GM19395 (cell line): ENCODE measurements around the gene BLVRB.
"Not testable (repeated sequence)": the region's sequence is repeated elsewhere in the genome, so short reads cannot be mapped to it uniquely, and the experiment has no call there.

Experiments
- ATAC-seq: cut with Tn5 transposase; IDR thresholded peaks from one replicate; pipeline ENCODE4 v1.9.1; 2021; ENCODE audit warnings: mild to moderate bottlenecking, moderate library complexity; ENCODE audit not compliant: unreplicated experiment

Gene BLVRB

DNA sequence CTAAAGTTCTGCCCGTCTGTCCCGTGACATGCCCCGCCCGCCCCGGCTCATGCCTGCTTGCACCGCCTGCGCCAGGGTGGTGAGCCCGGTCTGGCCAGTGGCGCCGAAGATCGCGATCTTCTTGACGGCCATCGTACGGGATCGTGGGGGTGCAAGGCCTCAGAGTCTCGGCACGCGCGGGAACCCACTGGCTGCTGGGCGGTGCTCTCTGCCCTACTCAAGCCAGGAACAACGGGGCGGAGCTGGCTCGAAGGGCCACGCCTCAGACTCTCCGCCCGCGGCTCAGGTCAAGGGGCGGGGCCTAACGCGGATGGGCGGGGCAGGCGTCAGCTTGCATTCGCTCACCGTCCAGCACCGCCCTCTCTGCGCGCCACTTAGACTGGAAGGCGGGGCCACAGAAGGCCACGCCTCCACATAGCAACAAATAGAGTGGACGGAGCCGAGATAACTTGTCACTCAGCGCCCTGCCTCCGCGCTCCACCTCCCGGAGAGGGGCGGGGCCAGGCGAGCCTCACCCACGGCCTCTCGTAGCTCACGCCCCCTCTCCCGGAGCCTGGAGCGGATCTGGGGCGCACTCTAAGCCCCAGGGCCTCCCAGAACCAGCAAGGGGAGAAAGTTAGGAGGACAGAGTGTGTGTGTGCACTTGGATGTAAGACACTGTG, at the start of gene BLVRB:
BLVRB (minus strand) TSS at position 189 of the 662 bp plus-strand sequence; CDS start at position 132, 57 bp downstream.
- peak; percentile 79 for ATAC-seq

DNA sequence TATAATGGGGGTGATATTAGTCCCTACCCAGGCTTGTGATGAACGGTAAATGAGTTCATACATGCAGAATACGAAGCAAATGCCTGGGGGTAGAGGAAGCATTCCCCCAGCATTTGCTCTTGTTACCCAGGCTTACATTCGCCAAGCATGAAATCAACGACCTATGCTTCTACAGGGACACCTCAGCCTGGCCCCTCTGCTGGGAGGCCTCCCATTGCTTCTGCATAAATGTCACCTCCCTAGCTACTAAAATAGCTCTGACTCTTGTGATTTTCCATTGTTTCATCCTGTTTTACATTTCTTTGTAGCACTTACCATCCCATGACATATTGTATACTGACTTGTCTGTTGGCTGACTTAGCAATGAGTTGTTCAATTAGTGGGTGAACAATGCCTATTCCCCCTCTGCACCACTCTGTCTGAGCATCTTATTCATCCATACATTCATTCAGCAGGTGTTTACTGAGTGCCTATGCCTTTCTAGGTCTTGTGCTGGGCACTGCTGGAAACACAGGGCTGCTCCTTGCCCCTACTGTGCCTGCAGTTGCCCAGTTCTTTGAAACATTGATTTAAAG, 48.3 kb upstream of the BLVRB start:
- ATAC-seq: no peak

DNA sequence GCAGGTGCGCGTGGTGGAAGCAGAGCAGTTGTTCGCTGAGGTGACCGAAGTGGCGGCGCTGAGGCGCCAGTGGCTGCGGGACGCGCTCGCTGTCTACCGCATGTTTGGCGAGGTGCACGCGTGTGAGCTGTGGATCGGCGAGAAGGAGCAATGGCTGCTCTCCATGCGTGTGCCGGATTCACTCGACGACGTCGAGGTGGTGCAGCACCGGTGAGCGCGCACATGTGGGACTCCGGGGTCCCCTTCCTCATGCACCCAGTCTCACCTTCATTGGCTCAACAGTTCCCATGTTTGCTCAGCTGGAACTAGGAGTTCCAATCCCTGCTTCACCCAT, 47.8 kb upstream of the BLVRB start:
- no peak for ATAC-seq

DNA sequence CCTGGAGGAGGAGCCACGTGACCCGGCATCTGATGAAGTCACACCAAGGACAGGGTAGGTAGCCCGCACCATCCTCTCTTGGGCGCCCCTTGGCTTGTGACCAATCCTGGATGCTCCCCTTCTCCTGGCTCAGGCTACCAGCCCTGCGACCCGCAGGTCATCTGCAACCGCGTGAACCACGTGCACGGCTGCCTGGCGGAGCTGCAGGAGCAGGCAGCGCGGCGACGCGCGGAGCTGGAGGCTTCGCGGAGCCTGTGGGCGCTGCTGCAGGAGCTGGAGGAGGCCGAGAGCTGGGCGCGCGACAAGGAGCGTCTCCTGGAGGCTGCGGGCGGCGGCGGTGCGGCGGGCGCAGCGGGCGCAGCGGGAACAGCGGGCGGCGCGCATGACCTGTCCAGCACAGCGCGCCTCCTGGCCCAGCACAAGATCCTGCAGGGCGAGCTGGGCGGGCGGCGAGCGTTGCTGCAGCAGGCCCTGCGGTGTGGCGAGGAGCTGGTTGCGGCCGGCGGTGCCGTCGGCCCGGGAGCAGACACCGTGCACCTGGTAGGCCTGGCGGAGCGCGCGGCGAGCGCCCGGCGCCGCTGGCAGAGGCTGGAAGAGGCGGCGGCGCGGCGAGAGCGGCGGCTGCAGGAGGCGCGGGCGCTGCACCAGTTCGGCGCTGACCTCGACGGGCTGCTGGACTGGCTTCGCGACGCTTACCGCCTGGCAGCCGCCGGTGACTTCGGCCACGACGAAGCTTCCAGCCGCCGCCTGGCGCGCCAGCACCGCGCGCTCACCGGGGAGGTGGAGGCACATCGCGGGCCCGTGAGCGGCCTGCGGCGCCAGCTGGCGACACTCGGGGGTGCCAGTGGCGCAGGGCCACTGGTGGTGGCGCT, 47.2 kb upstream of the BLVRB start:
- ATAC-seq: no peak

DNA sequence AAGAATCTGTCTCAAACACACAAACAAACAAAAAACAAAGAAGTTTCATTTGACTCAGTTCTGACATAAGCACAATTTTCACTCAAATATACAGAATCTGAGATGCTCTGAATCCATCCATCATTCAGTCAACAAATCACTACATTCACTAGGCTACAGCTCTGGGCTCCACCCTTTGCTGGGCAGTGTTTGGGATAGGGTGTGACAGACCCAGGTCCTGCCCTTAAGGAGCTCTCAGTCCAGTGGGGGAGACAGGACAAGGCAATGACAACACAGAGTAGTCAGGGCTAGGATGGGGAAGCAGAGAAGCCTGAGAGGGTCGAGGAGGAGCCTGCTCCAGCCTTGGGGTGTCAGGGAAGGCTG, 46.5 kb upstream of the BLVRB start:
- no peak for ATAC-seq

DNA sequence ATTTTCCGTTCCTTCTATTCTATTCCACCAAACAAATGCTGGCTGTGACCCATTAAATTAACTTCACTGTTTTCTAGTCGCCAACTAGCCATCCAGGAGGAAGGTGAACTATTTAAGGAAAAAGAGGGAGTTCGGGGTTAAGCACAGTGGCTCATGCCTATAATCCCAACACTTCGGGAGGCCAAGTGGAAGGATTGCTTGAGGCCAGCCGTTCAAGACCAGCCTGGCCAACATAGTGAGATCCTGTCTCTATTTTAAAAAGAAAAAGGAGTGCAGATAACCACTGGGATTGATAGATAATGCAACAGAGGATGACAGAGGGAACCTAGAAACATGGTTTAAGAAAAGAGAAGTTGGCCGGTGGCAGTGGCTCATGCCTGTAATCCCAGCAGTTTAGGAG, 45.9 kb upstream of the BLVRB start:
- no peak for ATAC-seq

DNA sequence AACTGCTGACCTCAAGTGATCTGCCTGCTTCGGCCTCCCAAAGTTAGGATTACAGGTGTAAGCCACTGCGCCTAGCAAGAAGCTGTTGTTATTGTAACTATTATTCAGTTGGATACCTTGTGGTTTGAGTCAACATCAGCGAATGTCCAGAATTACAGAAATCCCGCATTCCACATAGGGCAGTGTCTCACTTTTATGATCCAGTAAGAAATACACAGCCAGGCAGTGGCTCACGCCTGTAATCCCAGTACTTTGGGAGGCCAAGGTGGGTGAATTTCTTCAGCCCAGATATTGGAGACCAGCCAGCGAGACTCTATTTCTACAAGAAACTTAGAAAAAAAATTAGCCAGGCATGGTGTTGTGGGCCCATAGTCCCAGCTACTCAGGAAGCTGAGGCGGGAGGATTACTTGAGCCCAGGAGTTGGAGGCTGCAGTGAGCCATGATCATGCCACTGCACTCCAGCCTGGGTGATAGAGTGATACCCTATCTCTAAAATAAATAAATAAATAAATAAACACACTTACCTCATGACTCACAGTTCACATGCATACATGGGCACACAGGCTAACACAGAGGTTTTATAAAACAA, 45.1 kb upstream of the BLVRB start:
- ATAC-seq: no peak

DNA sequence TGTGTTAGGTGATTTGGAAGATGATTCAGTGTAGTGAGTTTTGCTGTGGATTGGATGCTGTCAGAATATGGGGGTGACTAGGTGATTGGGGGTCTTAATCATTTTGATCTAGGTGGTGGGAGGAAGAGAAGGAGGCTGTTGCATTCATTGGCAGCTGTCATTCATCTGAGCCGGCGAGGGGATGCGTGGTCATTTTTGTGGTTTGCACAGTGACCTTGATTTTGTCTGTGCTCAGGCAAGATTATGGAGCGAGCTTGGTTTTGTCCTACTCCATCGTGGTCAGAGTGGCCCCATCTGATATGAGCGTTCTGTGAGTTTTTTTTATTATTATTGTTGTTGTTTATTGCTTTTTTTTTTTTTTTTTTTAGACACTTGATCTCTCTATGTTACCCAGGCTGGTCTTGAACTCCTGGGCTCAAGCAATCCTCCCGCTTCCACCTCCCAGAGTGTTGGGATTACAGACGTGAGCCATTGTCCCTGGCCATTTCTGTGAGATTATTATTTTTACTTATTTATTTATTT, 43.3 kb upstream of the BLVRB start:
- no peak for ATAC-seq

DNA sequence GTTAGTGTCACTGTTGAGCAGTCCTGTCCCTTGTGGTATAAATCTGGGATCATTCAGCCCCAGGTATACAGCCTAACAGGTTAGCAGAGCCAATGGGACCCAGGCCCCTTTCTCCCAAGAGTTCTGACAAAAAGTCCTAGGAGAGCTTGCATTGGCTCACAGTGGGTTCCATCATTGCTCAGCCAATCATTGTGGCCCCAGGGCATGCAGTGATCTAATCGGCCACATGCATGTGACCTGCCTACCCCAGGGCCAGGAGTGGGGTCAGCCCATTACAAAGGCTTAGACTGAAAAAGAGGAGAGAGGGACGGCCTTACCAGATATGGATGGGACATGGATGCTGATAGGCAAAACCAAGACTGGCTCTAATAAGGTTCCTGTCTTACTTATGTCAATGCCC, 42.3 kb upstream of the BLVRB start:
- ATAC-seq: no peak

DNA sequence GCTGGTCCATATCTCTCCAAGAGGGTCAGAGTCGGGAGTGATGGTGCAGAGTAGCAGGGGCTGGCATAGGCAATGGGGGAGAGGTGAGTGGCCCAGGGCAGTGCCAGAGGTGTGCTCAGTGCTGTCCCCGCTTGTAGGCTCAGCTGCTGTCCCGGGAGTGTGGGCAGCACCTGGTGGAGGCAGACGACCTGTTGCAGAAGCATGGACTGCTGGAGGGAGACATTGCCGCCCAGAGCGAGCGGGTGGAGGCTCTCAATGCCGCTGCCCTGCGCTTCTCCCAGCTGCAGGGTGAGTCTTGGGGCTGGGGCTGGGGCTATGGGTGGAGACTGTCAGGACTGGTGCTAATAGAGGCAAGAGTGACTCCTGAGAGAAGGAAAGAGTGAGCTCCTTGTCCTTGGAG, 40.6 kb upstream of the BLVRB start:
- ATAC-seq: no peak

DNA sequence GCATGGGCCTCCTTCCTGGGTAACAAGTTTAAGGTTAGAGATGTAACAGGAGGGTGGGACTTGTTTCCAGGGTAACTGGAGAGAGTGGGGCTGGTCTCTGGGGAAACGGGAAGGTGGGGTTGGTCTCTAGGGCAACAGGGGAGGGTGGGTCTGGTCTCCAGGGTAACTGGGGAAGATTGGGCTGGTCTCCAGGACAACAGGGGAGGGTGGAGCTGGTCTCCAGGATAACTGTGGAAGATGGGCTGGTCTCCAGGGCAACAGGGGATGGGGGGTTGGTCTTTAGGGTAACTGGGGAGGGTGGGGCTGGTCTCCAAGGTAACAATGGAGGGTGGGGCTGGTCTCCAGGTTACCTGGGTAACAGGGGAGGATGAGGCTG, 37.8 kb upstream of the BLVRB start:
- ATAC-seq: no peak

DNA sequence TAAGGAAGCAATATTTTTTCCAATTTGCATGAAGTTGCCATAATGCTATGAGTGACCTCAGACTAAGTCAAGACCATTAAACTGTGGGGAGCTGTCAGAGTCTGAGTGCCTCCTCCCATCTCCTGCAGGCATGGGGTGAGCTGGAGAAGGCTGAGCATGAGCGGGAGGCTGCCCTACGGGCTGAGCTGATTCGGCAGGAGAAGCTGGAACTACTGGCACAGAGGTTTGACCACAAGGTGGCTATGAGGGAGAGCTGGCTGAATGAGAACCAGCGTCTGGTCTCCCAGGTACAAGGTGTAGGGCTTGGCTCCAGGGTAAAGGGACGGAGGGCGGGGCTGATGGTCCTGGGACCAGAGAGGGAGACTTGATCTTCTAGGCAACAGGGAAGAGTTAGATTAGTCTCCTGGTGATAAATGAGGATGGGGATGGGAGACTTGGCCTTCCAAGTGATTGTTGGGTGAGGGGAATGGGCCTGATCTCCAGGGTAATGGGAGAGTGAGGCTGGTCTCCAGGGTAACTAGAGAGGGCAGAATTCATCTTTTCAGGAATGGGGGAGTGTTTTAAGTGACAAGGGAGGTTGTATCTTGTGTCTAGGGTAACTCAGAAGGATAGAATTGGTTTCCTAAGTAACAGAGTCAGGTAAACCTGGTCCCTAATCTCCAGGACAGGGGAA, 37.2 kb upstream of the BLVRB start:
- ATAC-seq: no peak

DNA sequence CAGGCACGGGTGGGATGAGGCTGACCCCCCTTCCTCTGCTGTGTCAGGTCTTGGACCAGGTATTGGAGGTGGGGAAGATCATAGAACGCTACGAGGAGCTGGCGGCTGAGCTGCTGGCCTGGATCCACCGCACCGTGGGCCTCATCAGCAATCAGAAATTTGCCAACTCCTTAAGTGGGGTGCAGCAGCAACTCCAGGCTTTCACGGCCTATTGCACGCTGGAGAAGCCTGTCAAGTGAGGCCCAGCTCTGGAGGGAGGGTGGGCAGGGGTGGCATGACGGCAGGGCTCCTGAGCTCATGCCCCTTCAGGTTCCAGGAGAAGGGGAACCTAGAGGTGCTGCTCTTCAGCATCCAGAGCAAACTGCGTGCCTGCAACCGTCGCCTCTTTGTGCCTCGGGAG, 36.5 kb upstream of the BLVRB start:
- ATAC-seq: no peak

DNA sequence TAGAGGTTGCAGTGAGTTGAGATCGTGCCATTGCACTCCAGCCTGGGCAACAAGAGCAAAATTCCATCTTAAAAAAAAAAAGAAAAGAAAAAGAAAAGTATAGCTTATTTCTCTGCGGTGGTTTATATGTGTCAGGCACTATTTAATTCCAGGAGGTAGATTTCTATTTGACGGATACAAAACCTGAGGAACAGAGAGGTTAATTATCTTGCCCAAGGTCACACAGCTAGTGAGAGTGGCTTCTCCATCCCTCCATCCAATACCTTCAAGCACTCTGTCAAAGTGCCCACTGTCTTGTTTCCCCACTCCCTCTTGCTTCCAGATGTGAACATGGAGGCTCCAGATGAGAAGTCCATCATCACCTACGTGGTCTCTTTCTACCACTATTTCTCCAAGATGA, 36.1 kb upstream of the BLVRB start:
- ATAC-seq: no peak

DNA sequence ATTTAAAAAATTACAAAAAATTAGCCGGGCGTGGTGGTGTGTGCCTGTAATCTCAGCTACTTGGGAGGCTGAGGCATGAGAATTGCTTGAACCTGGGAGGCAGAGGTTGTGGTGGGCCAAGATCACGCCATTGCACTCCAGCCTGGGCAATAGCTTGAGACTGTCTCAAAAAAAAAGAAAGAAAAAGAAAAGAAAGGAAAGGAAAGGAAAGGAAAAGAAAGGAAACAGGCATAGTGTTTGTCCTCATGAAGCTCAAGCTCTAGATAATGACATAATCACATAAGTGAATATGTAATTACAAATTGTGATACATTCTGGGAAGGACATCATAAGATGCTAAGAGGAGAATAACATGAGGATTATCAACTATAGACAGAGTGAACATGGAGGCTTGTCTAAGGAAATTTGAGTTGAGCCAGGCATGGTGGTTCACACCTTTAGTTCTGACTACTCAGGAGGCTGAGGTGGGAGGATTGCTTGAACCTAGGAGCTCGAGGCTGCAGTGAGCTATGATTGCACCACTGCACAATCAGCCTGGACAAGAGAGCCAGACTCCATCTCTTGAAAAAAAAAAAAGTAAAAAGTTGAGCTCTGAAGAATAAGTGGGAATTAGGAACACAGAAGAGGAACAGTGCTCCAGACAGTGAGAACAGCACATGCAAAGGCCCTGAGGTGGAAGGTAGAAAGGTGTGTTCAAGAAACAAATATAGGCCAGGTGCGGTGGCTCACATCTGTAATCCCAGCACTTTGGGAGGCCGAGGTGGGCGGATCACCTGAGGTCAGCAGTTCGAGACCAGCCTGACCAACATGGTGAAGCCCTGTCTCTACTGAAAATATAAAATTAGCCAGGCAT, 35.4 kb upstream of the BLVRB start:
- ATAC-seq: not testable (repeated sequence)

DNA sequence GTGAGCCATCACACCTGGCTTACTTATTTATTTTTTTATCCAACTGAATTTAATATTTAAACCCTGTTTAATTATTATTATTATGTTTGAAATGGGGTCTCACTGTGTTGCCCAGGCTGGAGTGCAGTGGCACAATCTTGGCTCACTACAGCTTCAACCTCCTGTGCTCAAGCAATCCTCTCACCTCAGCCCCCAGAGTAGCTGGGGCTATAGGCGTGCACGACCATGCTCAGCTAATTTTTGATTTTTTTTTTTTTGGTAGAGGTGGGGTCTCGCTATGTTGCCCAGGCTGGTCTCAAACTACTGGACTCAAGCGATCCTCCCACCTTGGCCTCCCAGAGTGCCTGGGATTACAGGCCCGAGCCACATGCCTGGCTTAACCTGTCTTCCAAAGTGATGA, 33.8 kb upstream of the BLVRB start:
- no peak for ATAC-seq

DNA sequence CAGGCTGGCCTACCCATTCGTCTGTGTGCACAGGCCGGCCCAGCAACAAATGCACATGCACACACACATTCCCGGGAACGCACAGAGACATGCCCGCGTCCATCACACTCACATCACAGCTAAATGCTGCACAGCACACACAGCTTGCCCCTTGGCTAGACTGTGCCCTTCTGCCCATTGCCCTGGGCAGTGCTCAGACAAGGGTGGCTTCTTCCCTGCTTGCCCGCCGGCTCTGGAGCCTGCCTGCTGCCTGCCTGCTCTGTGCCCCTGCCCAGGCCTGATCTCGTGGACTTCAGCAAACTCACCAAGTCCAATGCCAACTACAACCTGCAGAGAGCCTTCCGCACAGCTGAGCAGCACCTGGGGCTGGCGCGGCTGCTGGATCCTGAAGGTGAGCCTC, 31.7 kb upstream of the BLVRB start:
- ATAC-seq: no peak

DNA sequence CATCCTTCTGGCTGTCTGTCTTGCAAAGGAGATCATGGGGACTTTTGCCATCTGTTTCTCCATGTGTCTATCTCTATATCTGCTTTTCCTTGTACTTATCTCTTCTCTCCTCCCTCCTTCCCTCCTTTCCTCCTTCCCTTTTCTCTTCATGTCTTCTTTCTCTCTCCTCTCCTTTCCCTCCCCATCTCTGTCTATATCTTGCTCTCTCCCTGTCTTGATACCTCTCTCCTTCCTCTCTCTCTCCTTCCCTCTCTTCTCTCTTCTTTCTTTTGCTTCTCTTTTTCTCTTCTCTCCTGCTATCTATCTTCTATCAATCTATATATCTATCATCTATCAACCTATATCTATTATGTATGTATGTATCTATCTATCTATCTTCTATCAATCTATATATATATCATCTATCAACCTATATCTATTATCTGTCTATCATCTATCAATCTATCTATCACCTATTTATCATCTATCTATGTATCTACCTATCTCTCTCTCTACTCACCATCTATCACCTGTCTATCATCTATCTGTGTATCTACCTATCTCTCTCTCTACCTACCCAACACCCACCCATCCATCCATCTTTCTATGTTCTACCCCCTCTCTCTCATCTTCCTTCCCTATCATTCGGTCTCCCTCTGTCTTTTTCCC, 28.8 kb upstream of the BLVRB start:
- ATAC-seq: no peak

DNA sequence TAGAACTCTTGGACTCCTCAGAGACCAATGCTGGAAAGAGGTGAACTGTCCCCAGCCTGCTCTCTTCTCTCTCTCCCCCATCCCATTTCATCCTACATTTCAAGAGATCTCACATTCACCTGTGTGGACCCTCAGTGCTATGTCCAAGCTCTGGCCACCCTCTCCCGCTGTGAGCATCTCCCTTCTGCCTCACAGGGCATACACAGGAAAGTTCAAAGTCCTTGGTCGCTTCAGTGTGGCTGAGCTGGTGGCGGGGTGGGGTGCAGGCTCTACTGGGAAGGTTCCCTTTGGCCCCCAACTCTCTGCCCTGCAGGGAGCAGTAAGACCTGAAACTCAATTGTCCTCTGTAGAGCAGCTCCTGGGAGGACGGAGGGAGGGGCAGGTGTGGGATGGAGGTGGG, 28.2 kb upstream of the BLVRB start:
- no peak for ATAC-seq

DNA sequence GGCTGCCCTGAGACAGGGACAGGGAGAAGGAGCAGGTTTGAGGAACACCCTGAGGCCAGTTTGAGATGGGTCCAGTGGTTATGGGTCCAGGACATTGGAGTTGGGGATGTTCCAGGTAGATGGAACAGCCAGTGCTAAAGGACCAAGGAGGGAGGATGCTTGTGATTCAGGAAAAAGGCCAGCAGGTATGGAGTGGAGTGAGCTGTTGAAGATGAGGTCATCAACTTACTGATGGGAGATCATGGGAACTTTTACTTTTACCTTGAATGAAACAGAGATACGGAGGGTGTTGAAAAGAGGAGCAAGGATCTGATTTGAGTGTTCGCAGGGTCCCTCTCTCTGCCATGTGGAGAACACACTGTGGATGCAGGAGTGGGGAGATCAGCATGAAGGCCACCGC, 26.7 kb upstream of the BLVRB start:
- no peak for ATAC-seq
